ENCODE measurements around the gene KCNH1. TPM values are rescaled to one million over a fixed set of nuclear protein-coding genes. Genes with fewer than 3 reads are reported as not detected.

KCNH1 gene
- polyA plus RNA-seq, 1 of the 3 experiments (the other 2 are of a cell fraction): 0.08 TPM

DNA sequence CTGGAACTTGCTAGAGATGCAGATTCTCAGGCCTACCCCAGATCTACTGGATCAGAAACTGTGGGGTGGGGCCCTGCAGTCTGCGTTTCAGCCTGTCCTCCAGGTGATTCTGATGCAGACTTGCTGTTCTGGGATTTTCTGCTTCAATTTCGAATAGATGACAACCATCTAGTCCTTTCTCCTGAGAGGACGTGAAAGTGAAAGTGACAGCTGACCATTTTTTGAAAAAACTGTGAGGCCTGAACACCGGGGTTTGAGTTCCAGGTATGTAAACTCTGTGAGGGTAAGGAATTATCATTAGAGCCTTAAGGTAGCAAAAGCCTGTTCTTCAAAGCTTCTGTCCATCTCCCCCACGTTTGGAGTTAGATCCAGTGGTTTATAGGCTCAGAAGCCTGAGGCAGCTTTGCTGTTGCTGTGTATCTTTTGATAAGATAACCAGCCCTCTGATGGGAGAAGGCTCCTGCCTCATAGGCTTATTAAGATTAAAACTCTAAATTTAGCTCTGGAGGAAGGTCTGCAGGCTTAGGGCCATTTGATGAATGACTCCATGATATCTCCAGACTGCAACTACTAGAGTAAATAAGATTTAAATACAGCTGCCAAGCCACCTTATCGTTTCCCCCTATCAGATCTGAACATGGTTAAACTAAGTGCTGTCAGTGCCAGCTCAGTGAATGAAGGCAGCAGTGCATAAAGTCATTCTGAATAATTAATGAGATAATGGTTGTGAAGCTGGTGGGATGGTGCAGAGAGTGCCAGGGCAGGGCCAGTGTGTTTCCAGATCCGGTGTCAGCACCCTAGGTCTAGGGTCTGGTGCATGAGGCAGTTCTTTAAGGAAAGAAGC, 470.0 kb downstream of the KCNH1 start (continued):
- TF ChIP-seq MXI1 (IDR thresholded peaks at IDR 0.05; ENCODE audit: low read depth, low read length): peak; percentile 78; the same call in 1 of the 2 replicates
- TF ChIP-seq, protein P1, sequence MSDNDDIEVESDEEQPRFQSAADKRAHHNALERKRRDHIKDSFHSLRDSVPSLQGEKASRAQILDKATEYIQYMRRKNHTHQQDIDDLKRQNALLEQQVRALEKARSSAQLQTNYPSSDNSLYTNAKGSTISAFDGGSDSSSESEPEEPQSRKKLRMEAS (IDR thresholded peaks at IDR 0.05; ENCODE audit: low read depth): no peak
- TF ChIP-seq PBX3 (IDR thresholded peaks at IDR 0.05): peak; percentile 37
- TF ChIP-seq GABPA (IDR thresholded peaks at IDR 0.05; ENCODE audit: low read depth): 0 out of 2 replicates have a peak, but pooled peaks have one; percentile 10
- TF ChIP-seq MEF2A (IDR thresholded peaks at IDR 0.05; ENCODE audit: borderline replicate concordance, low read depth): 0 out of 2 replicates have a peak, but pooled peaks have one; percentile 9
- TF ChIP-seq FOXJ3 (CRISPR knock-in tag; IDR thresholded peaks at IDR 0.05): peak; percentile 99
- peak; percentile 36 for TF ChIP-seq RAD21 (IDR thresholded peaks at IDR 0.05; ENCODE audit: low read length)
- no peak for TF ChIP-seq IRF3 (IDR thresholded peaks at IDR 0.05; ENCODE audit: low read depth, low read length)
- TF ChIP-seq CHD2 (IDR thresholded peaks at IDR 0.05; ENCODE audit: low read length, partially characterized antibody): peak; percentile 89
- TF ChIP-seq FOXM1 (IDR thresholded peaks at IDR 0.05; ENCODE audit: low read depth): no peak

GRCh38 chr1:210662291-210663050, 471.5 kb downstream of the KCNH1 start:
- no peaks in the 10 kb centered on the region for H3K36me3 ChIP-seq (replicated peaks in 1 of 2; ENCODE audit: control insufficient read depth in 1 of 2, insufficient read depth in 2 of 2, low read length in 1 of 2)
- WGBS (ENCODE audit: low lambda C conversion rate): 85% methylated on average over 4 of the region's 4 CpGs
- H3K4me1 ChIP-seq (ENCODE audit: control insufficient read depth in 1 of 2, insufficient read depth in 2 of 2, low read depth in 1 of 2, low read length in 1 of 2): peaks cover 0 to 35% of the 10 kb centered on the region in 2 experiments; a peak in 2 of 4 replicates
- no peak overlapping the region for H3K27ac ChIP-seq (ENCODE audit: low read depth in 2 of 2, low read length in 1 of 2)
- H3K4me3 ChIP-seq (ENCODE audit: low read depth in 2 of 2, low read length in 1 of 2): no peak overlapping the region
- H3K9me2 ChIP-seq: no peaks in the 10 kb centered on the region
- DNase-seq: no peak
- ChIA-PET POLR2A (interaction anchor here (1.8 kb wide), 1 partner anchor 60 kb away, joined by 4 read pairs; no protein-coding TSS in a partner anchor), CTCF (interaction anchor here (0.6 to 3.3 kb wide), 5 partner anchors 60 to 471 kb away, joined by 3 to 48 read pairs (median 6); partner anchors contain the start of gene KCNH1)
- H2AFZ ChIP-seq (ENCODE audit: low read depth): no peak overlapping the region
- no peaks in the 10 kb centered on the region for H3K79me2 ChIP-seq (ENCODE audit: insufficient read depth)
- H3K4me2 ChIP-seq: no peak overlapping the region
- no peaks in the 10 kb centered on the region for H3K27me3 ChIP-seq (ENCODE audit: insufficient read depth)
- no peaks in the 10 kb centered on the region for H3F3A ChIP-seq (replicated peaks; ENCODE audit: insufficient read depth)
- H3K9ac ChIP-seq: no peak overlapping the region
- TF ChIP-seq, protein P1 (IDR thresholded peaks at IDR 0.05; ENCODE audit: low read depth): no peak
- TF ChIP-seq SIN3A (IDR thresholded peaks at IDR 0.05; ENCODE audit: borderline replicate concordance, low read depth, low read length) (no peak), EZH2phosphoT487 (IDR thresholded peaks at IDR 0.05; ENCODE audit: borderline replicate concordance, low read depth) (no peak), SMC3 (IDR thresholded peaks at IDR 0.05; ENCODE audit: low read depth, low read length) (no peak), IRF3 (IDR thresholded peaks at IDR 0.05; ENCODE audit: low read depth, low read length) (no peak), FOXM1 (IDR thresholded peaks at IDR 0.05; ENCODE audit: low read depth) (no peak), POLR2AphosphoS5 (IDR thresholded peaks at IDR 0.05; ENCODE audit: low read depth, low read length) (no peak), JUND (IDR thresholded peaks at IDR 0.05) (no peak)
- TF ChIP-seq, protein P2, sequence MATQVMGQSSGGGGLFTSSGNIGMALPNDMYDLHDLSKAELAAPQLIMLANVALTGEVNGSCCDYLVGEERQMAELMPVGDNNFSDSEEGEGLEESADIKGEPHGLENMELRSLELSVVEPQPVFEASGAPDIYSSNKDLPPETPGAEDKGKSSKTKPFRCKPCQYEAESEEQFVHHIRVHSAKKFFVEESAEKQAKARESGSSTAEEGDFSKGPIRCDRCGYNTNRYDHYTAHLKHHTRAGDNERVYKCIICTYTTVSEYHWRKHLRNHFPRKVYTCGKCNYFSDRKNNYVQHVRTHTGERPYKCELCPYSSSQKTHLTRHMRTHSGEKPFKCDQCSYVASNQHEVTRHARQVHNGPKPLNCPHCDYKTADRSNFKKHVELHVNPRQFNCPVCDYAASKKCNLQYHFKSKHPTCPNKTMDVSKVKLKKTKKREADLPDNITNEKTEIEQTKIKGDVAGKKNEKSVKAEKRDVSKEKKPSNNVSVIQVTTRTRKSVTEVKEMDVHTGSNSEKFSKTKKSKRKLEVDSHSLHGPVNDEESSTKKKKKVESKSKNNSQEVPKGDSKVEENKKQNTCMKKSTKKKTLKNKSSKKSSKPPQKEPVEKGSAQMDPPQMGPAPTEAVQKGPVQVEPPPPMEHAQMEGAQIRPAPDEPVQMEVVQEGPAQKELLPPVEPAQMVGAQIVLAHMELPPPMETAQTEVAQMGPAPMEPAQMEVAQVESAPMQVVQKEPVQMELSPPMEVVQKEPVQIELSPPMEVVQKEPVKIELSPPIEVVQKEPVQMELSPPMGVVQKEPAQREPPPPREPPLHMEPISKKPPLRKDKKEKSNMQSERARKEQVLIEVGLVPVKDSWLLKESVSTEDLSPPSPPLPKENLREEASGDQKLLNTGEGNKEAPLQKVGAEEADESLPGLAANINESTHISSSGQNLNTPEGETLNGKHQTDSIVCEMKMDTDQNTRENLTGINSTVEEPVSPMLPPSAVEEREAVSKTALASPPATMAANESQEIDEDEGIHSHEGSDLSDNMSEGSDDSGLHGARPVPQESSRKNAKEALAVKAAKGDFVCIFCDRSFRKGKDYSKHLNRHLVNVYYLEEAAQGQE (IDR thresholded peaks at IDR 0.05; ENCODE audit: low read depth, low read length): no peak
- no peaks in the 10 kb centered on the region for H3K9me3 ChIP-seq
- no peaks in the 10 kb centered on the region for H4K20me1 ChIP-seq (ENCODE audit: insufficient read depth)
